Subcutaneous adipose tissue (tissue), 4 donors: ENCODE results near the gene KCNMA1. TPM values are rescaled to one million over a fixed set of nuclear protein-coding genes. Genes with fewer than 3 reads are reported as not detected.

ENCODE experiments used
- CTCF ChIP-seq: fragments of 450-650 bp; IDR thresholded peaks from one replicate; pipeline ENCODE4 v1.5.1; 2016; ENCODE audit warnings: low read depth, mild to moderate bottlenecking, control low read depth, antibody characterized with exemption, moderate library complexity
- total RNA-seq, 4 donors: library from RNA; depleted of rRNA; stranded (reverse); fragments of >200 nt; gene quantifications; one replicate each; pipeline ENCODE4 v1.1.0, GENCODE V29; 2016

The KCNMA1 gene
- total RNA-seq, 4 donors from 2014 or later = 10.3 to 91.5 (median 23.8) TPM

GRCh38 chr10:77524281-77524711 lies 113.3 kb downstream of the KCNMA1 start:
- TF ChIP-seq CTCF = no peak

GRCh38 chr10:77522268-77522809 lies 115.3 kb downstream of the KCNMA1 start:
- no peak for TF ChIP-seq CTCF

- no peak for TF ChIP-seq CTCF
These were observed 116.6 kb downstream of the KCNMA1 start for GRCh38 chr10:77520995-77521394.

DNA sequence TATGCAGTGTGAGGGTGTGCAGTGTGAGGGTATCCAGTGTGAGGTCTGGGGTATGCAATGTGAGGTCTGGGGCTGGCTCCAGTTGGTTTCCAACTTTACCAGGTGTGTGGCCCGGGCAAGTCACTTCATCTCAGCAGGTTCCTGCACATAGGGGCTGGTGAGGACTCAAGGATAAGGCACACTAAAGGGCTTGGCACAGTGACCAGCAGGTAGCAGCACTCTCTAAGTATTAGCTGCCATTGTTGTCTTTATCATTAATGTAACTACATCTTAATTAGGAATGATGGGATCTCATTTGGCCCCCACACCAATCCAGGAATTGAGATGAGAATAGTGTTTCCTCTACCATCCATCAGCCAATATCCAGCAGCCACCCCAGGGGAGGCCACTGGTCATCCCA lies 117.3 kb downstream of the KCNMA1 start:
- no peak for TF ChIP-seq CTCF

DNA sequence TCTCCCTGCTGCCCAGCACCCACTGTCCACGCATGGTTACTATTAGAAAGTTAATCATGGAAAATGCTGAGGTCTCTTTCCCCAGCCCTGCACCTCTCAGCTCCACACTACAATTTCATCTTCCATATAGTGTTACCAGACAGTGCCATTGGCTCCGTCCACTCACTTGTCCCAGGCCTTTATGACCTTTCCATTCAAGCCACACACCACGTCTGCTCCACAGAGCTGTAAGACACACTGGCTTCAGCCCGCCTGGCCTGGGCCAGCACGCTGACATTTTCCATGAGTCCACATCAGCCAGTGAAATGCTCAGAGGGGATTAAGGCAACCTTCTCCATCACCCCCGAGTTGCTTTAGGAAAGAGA lies 118.7 kb downstream of the KCNMA1 start:
- TF ChIP-seq CTCF = no peak

- no peak for TF ChIP-seq CTCF
These were observed 119.2 kb downstream of the KCNMA1 start for GRCh38 chr10:77518241-77518909.

- no peak for TF ChIP-seq CTCF
These were observed 121.0 kb downstream of the KCNMA1 start for GRCh38 chr10:77516575-77516974.
